Activated T-helper 1 cell treated with anti-CD3 and anti-CD28 coated beads, Interleukin-2, amount 50 U/mL, for 16 hours (primary cell): ENCODE data around the gene RBFA.
A peak's percentile ranks its signal among the peaks of the same experiment; 100 is the strongest.

Experiments
- DNase-seq, 2 donors: peaks; one replicate each; pipeline ENCODE4 v3.0.0-alpha.2; 2020; ENCODE audit warnings: low read depth in 1 of 2, low spot score in 1 of 2

Gene RBFA

DNA sequence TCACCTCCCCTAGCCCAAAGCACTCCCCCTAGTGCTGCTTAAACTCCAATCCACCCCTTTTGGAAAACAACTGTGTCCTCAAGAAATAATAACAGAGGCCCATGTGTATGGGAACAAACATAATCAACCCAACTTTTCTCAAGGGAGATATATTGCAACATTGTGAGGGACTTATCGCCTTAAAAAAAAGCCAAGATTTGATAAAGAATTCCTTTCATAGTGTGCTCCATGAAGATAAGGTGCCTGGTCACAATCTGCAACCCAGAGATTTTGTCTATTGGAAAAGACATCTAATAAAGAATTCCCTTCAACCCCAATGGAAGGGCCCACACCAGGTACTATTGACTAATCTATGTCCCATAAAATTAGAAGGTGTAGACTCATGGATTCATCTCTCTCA, 4.5 kb upstream of the RBFA start:
- no peak for DNase-seq

DNA sequence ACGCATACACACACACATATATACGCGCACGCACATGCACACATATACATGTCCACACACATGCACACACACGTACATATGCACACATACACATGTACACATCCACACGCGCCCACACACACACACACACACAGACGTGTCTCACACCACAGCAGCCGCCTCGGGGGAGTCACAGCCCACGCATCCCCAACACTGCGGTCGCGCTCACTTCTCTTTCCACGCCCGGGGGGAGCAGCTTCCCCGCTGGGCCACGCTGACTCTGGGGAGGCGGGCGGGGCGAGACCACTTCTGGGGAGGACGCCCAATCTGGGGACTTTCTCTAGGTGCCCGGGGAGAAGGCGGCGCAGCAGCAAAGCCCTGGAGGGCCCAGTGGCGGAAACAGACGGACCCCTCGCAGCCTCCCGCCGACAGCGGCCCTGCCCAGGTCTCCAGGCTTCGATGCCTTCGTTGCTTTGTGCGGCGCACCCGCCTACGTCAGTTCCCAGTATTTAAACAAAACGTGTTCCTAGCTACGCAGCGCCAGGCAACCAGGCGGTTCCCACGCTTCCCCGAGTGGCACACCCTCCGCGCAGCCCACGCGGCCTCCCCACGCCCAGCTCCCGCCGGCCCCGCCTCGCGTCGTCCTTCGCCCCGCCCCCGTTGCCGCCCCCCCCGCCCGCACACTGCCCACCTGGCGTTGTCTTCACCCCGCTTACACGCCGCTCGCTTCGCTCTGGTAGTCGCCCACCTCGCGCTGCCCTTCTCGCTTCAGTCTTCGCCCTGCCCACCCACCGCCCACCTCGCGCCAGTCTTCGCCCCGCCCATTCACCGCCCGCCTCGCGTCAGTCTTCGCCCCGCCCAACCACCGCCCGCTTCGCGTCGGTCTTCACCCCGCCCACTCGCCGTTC, 810 bp upstream of the RBFA start:
- DNase-seq: peak in 1 of 2 donors; percentile 55

- no peak for DNase-seq
Measured at GRCh38 chr18:80034852-80035406, 695 bp downstream of the RBFA start.

GRCh38 chr18:80035997-80036396, 1.8 kb downstream of the RBFA start:
- no peak for DNase-seq

GRCh38 chr18:80037300-80037699, 3.1 kb downstream of the RBFA start:
- no peak for DNase-seq

- DNase-seq: no peak
Measured at GRCh38 chr18:80037869-80038630, 3.8 kb downstream of the RBFA start.

GRCh38 chr18:80040515-80040914, 6.3 kb downstream of the RBFA start:
- DNase-seq: no peak

- DNase-seq: no peak
Measured at GRCh38 chr18:80041424-80041823, 7.2 kb downstream of the RBFA start.

DNA sequence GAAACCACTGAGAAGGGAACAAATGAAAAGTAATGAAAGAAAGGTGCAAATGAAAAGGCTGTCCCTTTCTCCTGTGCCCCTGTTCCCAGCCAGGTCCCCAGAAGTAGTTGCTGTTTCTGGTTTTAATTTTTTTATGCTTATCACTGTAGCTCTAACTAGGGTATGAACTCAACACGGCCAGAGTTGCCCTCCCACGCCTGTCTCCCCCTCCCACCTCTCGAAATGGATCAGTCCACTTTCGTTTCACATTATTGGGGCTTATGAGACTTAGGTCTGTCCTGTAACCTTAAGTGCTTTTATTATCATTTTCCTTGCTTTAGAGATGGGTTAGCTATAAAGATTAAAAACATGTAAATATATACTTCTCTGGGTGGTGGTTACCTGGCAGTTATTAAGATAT, 8.6 kb downstream of the RBFA start:
- DNase-seq: no peak

DNA sequence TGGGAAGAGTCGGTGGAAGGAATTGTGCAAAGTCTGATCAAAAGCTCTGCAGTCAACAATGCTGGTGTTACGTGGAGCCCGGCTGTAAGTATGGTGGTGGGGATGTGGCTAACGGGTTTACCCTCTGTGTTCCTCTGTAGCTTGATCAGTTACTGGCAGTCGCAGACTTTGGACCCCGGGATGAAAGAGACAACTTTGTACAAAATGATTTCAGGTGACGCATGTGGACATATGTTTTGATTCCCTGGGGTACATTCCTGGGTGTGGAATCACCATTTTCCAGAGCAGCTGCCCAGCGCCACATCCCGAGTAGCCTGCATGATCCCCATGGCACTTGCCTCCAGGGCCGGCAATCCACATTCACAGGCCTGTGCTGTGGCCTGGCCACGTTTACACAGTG, 9.8 kb downstream of the RBFA start:
- no peak for DNase-seq

DNA sequence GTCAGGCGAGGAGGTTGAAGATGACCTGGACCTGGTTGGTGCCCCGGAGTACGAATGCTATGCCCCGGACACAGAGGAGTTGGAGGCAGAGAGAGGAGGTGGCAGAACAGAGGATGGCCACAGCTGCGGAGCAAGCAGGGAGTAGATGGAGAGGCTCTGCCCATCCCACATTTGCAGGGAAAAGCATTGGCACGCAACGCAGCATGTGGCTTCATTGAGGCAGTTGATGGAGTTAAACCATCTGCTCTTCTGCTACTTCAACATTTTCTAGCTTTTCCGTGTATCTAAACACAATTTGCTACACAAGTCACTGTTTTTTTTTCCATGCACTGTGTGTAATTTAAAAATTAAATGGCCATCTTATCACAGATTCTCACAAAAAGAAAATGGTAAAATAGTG, 11.8 kb downstream of the RBFA start:
- DNase-seq: no peak

DNA sequence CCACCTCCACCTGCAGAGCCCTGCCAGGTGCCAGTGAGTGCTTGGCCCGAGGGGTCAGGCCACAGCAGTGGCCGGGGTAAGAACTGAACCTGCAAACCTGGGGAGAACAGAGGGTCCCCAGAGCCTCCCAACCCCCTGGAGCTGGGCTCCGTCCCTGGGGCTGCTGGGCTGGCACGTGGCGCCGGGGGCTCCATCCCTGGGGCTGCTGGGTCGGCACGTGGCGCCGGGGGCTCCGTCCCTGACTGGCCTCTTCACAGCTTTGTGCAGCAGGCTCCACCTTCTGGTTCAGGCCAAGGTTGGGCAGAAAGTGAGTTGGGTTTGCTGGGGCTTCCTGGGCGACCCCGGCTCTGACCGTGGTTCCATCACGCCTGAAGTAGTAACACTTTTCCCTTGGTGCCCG, 12.2 kb downstream of the RBFA start:
- DNase-seq: no peak

- DNase-seq: no peak
Measured at GRCh38 chr18:80046961-80047541, 12.8 kb downstream of the RBFA start.

DNA sequence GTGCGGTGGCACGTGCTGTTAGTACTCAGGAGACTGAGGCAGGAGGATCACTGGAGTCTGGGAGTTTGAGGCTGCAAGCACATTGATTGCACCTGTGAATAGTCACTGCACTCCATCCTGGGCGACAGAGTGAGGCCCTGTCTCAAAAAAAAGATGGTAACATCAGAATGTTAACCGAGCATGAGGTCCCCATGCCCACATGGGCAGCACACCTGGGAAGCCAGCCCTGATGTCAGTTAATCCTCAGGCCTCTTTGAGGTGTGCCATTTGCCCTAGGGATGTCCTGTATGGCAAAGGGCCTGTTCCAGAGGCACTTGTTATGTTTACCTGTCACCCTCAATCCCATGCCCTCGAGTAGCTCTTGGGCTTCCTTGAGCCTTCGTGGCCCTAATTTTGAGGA, 16.6 kb downstream of the RBFA start:
- DNase-seq: no peak

GRCh38 chr18:80056095-80056494, 21.9 kb downstream of the RBFA start:
- no peak for DNase-seq

DNA sequence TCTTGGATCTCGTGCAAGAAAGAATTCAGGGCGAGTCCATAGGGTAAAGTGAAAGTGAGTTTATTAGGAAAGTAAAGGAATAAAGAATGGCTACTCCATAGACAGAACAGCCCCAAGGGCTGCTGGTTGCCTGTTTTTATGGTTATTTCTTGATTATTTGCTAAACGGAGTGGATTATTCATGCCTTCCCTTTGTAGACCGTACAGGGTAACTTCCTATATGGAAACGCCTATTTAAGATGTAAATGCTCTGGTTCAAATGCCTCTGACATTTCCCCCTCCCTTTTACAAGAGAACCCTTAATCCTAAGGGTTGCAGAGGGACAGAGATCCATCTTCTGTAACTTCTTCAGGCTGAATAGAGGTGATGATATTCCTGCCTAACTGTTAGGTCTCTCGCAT, 25.7 kb downstream of the RBFA start:
- DNase-seq: no peak

DNA sequence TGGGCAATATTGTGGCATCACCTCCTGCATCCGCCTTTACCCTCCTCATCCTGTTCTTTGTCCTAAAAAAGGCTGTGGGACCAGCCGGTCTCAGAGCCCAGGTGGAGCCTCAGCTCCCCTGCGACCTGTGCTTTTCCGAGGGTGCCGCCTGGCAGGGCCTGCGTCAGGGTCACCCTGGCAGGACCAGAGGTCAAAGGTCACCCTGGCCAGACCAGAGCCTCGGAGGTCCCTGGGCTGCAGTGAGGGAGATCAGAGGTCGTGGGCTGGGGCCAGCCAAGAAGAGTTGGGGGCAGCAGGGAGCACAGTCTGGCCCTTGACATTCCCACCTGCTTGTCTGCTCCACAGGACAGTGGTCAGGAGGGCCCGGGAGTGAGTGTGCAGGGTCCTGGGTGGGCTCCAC, 31.5 kb downstream of the RBFA start:
- DNase-seq: no peak

GRCh38 chr18:80067321-80067720, 33.1 kb downstream of the RBFA start:
- no peak for DNase-seq

DNA sequence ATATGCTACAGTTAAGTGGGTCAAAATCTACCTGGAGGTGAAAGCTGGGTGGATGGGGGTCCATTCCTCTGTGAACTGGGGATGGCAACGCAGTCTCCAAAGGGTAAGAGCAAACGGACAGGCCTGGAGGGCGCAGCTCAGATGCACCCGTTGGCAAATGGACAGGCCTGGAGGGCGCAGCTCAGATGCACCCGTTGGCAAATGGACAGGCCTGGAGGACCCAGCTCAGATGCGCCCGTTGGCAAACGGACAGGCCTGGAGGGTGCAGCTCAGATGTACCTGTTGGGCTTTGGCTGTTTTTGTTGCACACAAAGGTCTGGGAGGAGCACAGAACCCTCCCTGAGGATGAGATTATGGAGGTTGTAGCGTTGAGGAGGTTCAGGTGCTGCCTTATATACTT, 33.7 kb downstream of the RBFA start:
- DNase-seq: no peak

GRCh38 chr18:80068571-80069272, 34.5 kb downstream of the RBFA start:
- no peak for DNase-seq

GRCh38 chr18:80070825-80071224, 36.6 kb downstream of the RBFA start:
- no peak for DNase-seq
